ENCODE results near the gene CDKL1. TPM values are rescaled to one million over a fixed set of nuclear protein-coding genes. Genes with fewer than 3 reads are reported as not detected.

CDKL1 gene
- total RNA-seq, 1 donor from 2014 or later: 15.7 TPM

DNA sequence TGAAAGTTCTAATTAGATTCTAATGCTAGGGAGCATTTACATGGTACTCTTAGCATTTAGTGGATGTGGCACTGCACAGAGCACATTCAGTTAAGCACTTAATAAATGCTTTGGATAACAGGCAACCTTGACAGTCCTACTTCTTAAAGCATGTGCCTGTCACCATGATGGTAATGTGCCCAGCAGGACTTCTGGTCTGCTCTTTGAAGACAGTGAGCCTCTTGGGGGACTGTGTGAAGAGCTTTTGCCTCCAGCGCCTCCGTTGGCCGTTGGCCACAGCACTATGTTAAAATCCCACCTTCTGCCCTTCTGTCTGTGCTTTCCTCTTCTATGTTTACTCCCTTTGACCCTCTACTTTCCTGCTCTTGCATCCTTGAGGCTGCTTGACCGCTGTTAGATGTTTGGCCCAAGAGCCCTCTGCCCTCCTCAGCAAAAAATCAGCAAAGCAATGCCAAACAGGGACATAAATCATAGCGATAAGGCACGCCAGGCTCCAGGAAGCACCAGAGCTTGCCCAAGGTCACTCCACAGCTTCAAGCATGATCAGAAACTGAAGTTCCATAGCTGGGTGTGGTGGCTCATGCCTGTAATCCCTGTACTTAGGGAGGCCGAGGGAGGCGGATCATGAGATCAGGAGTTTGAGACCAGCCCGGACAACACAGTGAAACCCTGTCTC lies 8.3 kb downstream of the CDKL1 start:
- Mint-ChIP-seq H3K9me3 (ENCODE audit: low read depth) (no peaks in the 10 kb centered on the region), H3K27me3 (ENCODE audit: low read depth) (no peaks in the 10 kb centered on the region), H3K4me1 (ENCODE audit: low read depth) (no peaks in the 10 kb centered on the region), H3K36me3 (ENCODE audit: low read depth) (peaks cover 2% of the 10 kb centered on the region), H3K4me3 (ENCODE audit: unreplicated experiment) (no peak overlapping the region), H3K27ac (ENCODE audit: unreplicated experiment) (no peak overlapping the region)
- TF ChIP-seq, protein P1, sequence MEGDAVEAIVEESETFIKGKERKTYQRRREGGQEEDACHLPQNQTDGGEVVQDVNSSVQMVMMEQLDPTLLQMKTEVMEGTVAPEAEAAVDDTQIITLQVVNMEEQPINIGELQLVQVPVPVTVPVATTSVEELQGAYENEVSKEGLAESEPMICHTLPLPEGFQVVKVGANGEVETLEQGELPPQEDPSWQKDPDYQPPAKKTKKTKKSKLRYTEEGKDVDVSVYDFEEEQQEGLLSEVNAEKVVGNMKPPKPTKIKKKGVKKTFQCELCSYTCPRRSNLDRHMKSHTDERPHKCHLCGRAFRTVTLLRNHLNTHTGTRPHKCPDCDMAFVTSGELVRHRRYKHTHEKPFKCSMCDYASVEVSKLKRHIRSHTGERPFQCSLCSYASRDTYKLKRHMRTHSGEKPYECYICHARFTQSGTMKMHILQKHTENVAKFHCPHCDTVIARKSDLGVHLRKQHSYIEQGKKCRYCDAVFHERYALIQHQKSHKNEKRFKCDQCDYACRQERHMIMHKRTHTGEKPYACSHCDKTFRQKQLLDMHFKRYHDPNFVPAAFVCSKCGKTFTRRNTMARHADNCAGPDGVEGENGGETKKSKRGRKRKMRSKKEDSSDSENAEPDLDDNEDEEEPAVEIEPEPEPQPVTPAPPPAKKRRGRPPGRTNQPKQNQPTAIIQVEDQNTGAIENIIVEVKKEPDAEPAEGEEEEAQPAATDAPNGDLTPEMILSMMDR (IDR thresholded peaks at IDR 0.05): no peak
- DNase-seq (ENCODE audit: low spot score): no peak

DNA sequence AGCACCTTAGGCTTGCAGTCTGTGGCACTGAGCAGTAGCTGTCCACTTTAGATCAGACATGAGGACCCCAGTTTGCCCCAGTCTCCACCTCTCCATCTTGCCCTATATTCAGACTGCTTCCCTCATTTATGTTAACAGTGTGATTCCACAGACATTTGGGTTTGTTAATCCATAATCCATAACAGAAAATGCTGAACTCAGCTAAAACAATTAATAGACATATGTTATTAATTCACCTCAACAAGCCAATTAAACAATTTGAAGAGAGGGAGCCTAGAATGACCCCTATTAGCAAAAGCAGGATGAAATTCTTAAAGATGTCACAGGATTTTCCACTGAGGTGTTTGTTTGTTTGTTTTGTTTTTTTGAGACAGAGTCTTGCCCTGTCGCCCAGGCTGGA lies 9.1 kb downstream of the CDKL1 start:
- no peaks in the 10 kb centered on the region for H3K27me3 Mint-ChIP-seq (ENCODE audit: low read depth)
- H3K9me3 Mint-ChIP-seq (ENCODE audit: low read depth): no peaks in the 10 kb centered on the region
- TF ChIP-seq, protein P1 (IDR thresholded peaks at IDR 0.05): no peak
- no peak overlapping the region for H3K4me3 Mint-ChIP-seq (ENCODE audit: unreplicated experiment)
- H3K36me3 Mint-ChIP-seq (ENCODE audit: low read depth): no peaks in the 10 kb centered on the region
- H3K4me1 Mint-ChIP-seq (ENCODE audit: low read depth): no peaks in the 10 kb centered on the region
- no peak overlapping the region for H3K27ac Mint-ChIP-seq (ENCODE audit: unreplicated experiment)
- no peak for DNase-seq (ENCODE audit: low spot score)

DNA sequence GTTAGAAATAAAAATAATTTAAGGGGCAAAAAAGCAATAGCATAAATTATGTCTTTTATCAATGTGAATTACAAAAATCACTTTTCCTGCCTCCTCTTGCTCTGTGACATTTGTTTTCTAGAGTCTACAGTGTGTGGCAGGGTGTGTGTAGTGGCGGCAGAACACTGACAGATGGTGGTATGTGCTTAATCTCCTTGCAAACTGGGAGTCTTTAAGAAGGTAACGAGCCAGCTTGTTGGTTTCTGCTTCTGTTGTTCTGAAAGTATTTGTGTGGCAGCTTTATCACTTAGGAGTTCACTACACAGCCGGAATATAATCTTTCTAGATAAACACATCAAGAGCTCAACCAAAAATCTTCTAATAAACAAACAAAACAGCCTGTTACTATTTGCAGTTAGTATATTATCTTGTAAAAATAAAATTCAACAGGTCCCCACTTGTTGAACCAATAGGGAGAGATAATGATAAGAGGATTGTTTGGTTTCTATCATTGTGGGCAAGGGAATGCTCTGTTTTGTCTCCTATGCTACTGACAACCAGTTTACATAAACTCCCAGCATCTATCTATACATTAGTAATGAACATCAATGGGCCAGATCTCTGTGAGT lies 13.0 kb downstream of the CDKL1 start:
- H3K4me3 Mint-ChIP-seq (ENCODE audit: unreplicated experiment): no peak overlapping the region
- no peaks in the 10 kb centered on the region for H3K9me3 Mint-ChIP-seq (ENCODE audit: low read depth)
- DNase-seq (ENCODE audit: low spot score): no peak
- H3K36me3 Mint-ChIP-seq (ENCODE audit: low read depth): peaks cover 6% of the 10 kb centered on the region
- TF ChIP-seq, protein P1 (IDR thresholded peaks at IDR 0.05): no peak
- no peak overlapping the region for H3K27ac Mint-ChIP-seq (ENCODE audit: unreplicated experiment)
- no peaks in the 10 kb centered on the region for H3K27me3 Mint-ChIP-seq (ENCODE audit: low read depth)
- no peaks in the 10 kb centered on the region for H3K4me1 Mint-ChIP-seq (ENCODE audit: low read depth)

DNA sequence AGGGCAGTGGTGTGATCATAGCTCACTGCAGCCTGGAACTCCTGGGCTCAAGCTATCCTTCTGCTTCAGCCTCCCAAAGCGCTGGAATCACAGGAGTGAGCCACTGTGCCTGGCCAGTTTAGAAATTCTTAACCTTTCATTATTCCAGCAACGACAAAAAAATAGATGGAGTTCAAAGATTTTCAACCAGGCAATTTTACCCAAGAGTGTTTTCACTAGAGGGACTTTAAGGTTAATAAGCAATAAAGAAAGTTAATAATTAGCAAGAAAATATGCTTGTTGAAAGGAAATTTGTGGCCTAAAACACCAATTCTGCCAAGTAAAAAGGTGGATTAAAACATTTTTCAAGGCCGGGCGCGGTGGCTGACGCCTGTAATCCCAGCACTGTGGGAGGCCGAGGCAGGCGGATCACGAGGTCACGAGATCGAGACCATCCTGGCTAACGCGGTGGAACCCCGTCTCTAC lies 14.8 kb downstream of the CDKL1 start:
- TF ChIP-seq, protein P1 (IDR thresholded peaks at IDR 0.05): no peak
- DNase-seq (ENCODE audit: low spot score): no peak
- Mint-ChIP-seq H3K27me3 (ENCODE audit: low read depth) (no peaks in the 10 kb centered on the region), H3K4me3 (ENCODE audit: unreplicated experiment) (no peak overlapping the region), H3K36me3 (ENCODE audit: low read depth) (peaks cover 6% of the 10 kb centered on the region), H3K9me3 (ENCODE audit: low read depth) (no peaks in the 10 kb centered on the region), H3K4me1 (ENCODE audit: low read depth) (peaks cover 3% of the 10 kb centered on the region), H3K27ac (ENCODE audit: unreplicated experiment) (no peak overlapping the region)

DNA sequence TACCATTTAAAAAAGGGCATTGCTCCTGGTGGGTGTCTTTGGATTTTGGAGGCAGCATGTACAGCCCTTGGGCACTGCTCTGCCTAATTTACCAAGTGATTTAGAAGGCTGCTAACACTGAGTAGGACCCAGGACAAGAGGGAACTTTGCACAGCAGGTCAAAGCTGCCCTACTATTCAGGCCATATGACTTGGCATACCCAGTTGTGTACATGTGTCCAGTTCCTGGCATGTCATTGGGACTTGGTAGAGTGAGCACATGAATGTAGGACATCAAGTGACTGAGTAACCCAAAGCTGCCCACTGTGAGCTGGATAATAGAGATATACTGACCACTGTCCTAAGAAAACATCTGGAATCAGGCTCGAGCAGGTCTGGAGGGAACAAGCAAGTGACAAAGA lies 15.7 kb downstream of the CDKL1 start:
- Mint-ChIP-seq H3K36me3 (ENCODE audit: low read depth) (peaks cover 6% of the 10 kb centered on the region), H3K27me3 (ENCODE audit: low read depth) (no peaks in the 10 kb centered on the region)
- TF ChIP-seq, protein P1 (IDR thresholded peaks at IDR 0.05): no peak

More for the DNA sequence above, 15.7 kb downstream of the CDKL1 start:
- Mint-ChIP-seq H3K4me3 (ENCODE audit: unreplicated experiment) (no peak overlapping the region), H3K9me3 (ENCODE audit: low read depth) (no peaks in the 10 kb centered on the region), H3K4me1 (ENCODE audit: low read depth) (peaks cover 11% of the 10 kb centered on the region), H3K27ac (ENCODE audit: unreplicated experiment) (no peak overlapping the region)
- no peak for DNase-seq (ENCODE audit: low spot score)

Data from chondrocyte (in vitro differentiated cells).